ENCODE measurements around the gene AMT.
A peak's percentile ranks its signal among the peaks of the same experiment; 100 is the strongest.

The AMT gene

DNA sequence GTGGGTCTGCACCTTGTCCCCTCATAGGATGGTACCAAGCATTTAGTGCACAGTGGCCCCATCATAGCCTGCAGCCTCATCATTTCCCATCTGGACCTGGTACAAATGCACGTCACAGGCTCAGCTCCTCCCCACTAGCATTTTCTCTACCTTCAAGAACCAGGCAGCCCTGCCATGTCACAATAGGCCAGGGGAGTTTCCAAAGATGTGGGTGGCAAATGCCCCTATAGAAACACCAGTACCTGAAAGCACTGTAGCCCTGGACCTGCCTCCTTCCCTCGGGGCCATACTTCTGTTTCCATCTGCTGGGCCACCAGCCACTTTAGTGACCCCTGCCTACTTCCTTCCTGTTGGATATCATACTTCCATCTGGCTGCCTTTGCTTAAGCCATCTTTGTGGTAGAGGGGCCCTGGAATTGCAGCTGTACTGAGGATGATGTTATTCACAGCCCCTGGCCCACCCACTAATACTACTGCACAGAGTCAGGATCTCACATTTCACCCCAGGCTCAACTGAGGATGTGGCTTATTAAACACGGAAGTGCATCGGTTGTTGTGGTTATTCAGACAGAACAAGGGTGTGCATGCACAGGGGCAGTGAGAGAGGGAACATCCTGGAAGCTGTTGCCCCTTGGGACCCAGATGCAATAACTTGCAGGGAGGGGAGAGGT lies 6.2 kb downstream of the AMT start:
- TF ChIP-seq, protein P1, sequence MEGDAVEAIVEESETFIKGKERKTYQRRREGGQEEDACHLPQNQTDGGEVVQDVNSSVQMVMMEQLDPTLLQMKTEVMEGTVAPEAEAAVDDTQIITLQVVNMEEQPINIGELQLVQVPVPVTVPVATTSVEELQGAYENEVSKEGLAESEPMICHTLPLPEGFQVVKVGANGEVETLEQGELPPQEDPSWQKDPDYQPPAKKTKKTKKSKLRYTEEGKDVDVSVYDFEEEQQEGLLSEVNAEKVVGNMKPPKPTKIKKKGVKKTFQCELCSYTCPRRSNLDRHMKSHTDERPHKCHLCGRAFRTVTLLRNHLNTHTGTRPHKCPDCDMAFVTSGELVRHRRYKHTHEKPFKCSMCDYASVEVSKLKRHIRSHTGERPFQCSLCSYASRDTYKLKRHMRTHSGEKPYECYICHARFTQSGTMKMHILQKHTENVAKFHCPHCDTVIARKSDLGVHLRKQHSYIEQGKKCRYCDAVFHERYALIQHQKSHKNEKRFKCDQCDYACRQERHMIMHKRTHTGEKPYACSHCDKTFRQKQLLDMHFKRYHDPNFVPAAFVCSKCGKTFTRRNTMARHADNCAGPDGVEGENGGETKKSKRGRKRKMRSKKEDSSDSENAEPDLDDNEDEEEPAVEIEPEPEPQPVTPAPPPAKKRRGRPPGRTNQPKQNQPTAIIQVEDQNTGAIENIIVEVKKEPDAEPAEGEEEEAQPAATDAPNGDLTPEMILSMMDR (IDR thresholded peaks at IDR 0.05) = no peak
- DNase-seq = no peak
- H3K9me3 Mint-ChIP-seq = no peaks in the 10 kb centered on the region
- H3K27ac Mint-ChIP-seq = peak overlapping the region; percentile 67
- H3K36me3 Mint-ChIP-seq (ENCODE audit: low read depth) = peaks cover 25% of the 10 kb centered on the region
- peak overlapping the region; percentile 22 for H3K4me3 Mint-ChIP-seq
- no peaks in the 10 kb centered on the region for H3K27me3 Mint-ChIP-seq (ENCODE audit: low read depth, poor library complexity)
- peaks cover 27% of the 10 kb centered on the region for H3K4me1 Mint-ChIP-seq

DNA sequence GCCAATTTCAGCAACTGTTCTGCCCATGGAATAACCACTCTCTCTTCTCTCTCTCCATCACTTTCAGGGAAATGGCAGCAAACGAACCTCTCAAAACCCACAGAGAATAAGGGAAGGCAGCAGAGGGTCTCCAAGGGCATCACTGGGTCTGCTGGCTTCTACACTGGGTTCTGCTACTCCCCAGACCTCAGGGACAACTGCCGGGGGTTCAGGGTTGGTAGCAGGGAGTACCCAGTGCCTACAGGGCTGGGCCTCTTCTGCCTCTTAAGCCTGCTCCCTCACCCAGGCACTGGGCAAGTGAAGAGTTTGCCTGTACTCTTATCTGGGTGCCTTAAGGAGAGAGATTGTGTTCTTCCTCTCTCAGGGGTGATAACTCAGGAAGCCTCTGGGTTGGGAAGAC lies 7.5 kb downstream of the AMT start:
- DNase-seq = no peak
- peaks cover 40% of the 10 kb centered on the region for H3K4me1 Mint-ChIP-seq
- peaks cover 21% of the 10 kb centered on the region for H3K36me3 Mint-ChIP-seq (ENCODE audit: low read depth)
- no peaks in the 10 kb centered on the region for H3K27me3 Mint-ChIP-seq (ENCODE audit: low read depth, poor library complexity)
- H3K4me3 Mint-ChIP-seq = no peak overlapping the region
- peak overlapping the region; percentile 42 for H3K27ac Mint-ChIP-seq
- TF ChIP-seq, protein P1 (IDR thresholded peaks at IDR 0.05) = no peak
- H3K9me3 Mint-ChIP-seq = no peaks in the 10 kb centered on the region

DNA sequence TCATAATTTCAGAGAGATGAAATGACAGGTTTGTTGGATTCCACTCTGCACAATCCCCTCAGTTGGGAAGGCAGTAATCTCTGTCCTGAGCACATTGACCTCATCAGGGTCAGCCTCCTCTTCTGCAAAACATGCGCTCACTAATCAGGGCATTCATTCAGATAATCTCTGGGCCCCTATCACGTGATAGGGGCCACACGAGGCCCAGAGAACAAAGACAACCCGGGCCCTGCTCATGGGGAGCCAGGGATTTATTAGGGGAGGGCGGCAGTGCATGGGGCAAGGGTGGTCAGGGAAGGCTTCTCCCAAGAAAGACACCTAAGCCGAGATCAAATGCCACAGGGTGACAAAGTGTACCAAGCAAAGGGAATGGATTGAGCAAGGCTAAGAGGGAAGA lies 8.9 kb downstream of the AMT start:
- Mint-ChIP-seq H3K36me3 (ENCODE audit: low read depth) (peaks cover 16% of the 10 kb centered on the region), H3K4me1 (peaks cover 46% of the 10 kb centered on the region), H3K4me3 (peak overlapping the region; percentile 87), H3K9me3 (no peaks in the 10 kb centered on the region), H3K27me3 (ENCODE audit: low read depth, poor library complexity) (no peaks in the 10 kb centered on the region), H3K27ac (peak overlapping the region; percentile 24)
- no peak for DNase-seq
- TF ChIP-seq, protein P1 (IDR thresholded peaks at IDR 0.05) = no peak

- no peaks in the 10 kb centered on the region for H3K27me3 Mint-ChIP-seq (ENCODE audit: low read depth, poor library complexity)
- H3K9me3 Mint-ChIP-seq = no peaks in the 10 kb centered on the region
- DNase-seq = no peak
- peaks cover 46% of the 10 kb centered on the region for H3K4me1 Mint-ChIP-seq
- peak overlapping the region; percentile 87 for H3K4me3 Mint-ChIP-seq
- peak overlapping the region; percentile 75 for H3K27ac Mint-ChIP-seq
- H3K36me3 Mint-ChIP-seq (ENCODE audit: low read depth) = peaks cover 16% of the 10 kb centered on the region
- TF ChIP-seq, protein P1 (IDR thresholded peaks at IDR 0.05) = no peak
Observed at GRCh38 chr3:49412632-49413337, 9.5 kb downstream of the AMT start.

DNA sequence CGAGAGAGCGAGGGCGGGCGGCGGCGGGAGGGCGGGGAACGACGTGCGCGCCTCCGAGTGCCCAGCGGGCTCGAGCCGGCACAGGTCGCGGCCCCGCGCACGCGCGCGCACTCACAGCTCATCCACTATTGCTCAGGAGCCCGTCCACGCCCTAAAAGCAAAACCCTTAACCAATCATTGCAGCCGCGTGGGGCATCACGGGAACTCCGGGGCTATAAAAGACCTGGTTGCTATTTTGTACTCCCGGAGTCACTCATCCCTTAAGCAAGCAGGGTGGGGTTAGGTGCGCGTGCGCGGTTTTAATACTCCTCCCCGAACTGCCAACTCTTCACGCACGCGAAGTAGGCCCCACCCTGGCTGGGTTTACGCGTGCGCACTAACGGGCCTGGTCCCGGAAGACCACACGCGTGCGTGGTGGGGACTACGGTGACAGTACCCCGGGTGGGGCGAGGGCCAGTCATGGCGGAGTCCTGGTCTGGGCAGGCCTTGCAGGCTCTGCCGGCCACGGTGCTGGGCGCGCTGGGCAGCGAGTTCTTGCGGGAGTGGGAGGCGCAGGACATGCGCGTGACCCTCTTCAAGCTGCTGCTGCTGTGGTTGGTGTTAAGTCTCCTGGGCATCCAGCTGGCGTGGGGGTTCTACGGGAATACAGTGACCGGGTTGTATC lies 10.2 kb downstream of the AMT start, which contains the start of the genes RHOA and TCTA:
TSS of gene RHOA (minus strand) at position 9 of the 664 bp plus-strand sequence. CDS start 36,387 bp downstream, outside the sequence.
TSS of gene TCTA (plus strand) at position 456 of the 664 bp plus-strand sequence. CDS start at position 460, 4 bp downstream.
- peaks cover 16% of the 10 kb centered on the region for H3K36me3 Mint-ChIP-seq (ENCODE audit: low read depth)
- no peaks in the 10 kb centered on the region for H3K9me3 Mint-ChIP-seq
- DNase-seq = peak; percentile 97
- H3K4me3 Mint-ChIP-seq = peak within 1 kb of the TSS; percentile 95
- H3K4me1 Mint-ChIP-seq = peaks cover 46% of the 10 kb centered on the region
- H3K27ac Mint-ChIP-seq = peak within 1 kb of the TSS; percentile 96
- TF ChIP-seq, protein P1 (IDR thresholded peaks at IDR 0.05) = no peak
- H3K27me3 Mint-ChIP-seq (ENCODE audit: low read depth, poor library complexity) = no peaks in the 10 kb centered on the region

Measured in nephron progenitor cell (in vitro differentiated cells).